ENCODE results near the gene POLR1E.
A peak's percentile ranks its signal among the peaks of the same experiment; 100 is the strongest.

Gene POLR1E, protein sequence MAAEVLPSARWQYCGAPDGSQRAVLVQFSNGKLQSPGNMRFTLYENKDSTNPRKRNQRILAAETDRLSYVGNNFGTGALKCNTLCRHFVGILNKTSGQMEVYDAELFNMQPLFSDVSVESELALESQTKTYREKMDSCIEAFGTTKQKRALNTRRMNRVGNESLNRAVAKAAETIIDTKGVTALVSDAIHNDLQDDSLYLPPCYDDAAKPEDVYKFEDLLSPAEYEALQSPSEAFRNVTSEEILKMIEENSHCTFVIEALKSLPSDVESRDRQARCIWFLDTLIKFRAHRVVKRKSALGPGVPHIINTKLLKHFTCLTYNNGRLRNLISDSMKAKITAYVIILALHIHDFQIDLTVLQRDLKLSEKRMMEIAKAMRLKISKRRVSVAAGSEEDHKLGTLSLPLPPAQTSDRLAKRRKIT

DNA sequence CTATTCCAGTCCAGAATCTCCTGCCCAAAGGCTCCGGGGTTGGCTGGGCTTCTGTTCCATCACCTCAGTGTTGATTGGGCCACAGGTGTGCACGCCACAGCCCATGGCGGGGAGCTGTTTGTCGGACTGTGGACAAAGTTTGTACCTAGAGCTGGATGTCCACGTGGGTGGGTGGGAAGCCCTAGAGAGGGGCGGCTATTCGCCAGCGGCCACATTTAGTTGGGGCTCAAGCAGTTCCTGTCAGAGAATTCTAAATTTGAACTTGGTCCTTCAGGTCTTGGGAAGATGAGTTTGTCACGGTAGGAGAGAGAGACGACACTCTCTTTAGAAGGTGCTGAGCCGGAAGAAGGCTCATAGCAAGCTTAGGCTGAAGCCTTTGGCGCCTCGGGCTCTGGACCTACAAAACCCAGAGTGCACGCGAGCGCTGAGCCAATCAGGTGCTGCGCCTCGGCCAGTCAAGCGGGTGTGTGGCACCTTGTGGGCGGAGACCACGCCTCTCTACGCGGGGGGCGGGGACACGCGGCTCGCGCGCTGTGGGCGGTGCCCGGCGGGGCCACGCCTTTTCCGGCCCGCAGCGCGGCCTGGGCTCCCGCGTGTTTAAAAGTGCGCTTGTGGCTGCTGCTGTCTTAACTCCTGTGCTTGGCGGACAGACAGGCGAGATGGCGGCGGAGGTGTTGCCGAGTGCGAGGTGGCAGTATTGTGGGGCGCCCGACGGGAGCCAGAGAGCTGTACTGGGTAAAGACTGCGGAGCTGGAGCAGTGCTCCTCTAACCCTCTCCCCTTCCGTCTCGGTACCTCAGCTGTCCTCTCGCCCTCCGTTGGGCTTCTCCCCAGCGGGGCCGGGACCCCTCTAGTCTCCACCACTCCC, at the start of gene POLR1E:
Gene POLR1E (plus strand): TSS at position 560 of the 867 bp plus-strand sequence. CDS start 100 bp downstream, at position 660.
- peak; percentile 62 to 94 for DNase-seq

DNA sequence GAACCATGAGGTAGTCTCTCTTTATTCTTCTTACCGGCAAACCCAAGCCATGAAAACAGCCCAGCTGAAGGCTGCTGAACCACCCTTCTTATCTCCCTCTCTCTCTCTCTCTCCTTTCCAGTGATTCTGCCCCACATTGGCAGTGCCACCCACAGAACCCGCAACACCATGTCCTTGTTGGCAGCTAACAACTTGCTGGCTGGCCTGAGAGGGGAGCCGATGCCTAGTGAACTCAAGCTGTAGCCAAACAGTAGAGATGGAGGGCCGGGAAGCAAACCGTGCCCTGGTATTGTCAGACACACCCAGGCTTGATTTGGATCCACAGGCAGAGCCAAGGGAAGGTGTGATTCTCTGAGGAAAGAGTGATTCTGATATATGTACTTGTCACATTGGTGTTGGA, 49.2 kb upstream of the POLR1E start:
- no peak for DNase-seq

DNA sequence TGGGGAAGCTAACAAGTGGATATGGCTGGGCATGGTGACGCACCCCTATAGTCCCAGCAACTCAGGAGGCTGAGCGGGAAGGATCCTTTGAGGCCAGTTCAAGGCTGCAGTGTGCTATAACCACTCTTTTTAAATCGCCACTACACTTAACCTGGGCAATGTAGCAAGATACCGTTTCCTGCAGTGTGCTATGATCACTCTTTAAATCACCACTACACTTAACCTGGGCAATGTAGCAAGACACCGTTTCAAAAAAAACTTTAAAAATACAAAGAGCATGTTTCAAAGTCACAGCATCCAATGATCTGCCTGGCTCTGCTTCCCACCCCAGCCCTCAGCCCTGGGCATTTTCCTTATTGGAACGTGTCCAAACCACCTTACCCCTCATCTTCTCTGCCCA, 48.7 kb upstream of the POLR1E start:
- DNase-seq: no peak

DNA sequence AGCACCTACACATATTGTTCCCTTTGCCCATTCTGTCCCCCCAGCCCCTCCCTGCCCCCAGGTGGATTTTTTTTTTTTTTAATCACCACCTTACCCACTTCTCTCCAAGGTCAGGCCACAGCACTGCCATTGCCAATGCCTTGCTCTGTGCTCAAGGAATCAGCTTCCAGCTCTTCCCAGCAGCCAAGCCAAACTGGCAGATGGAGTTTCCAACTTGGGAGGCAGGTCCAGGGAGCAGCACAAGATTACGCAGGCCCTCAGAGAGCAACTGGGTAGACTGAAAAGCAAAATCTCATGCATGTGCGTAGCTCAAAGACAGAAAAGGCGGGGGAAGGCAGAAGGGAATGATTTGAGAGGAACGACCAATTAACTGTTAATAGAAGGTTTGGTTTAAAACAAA, 48.1 kb upstream of the POLR1E start:
- DNase-seq: no peak

DNA sequence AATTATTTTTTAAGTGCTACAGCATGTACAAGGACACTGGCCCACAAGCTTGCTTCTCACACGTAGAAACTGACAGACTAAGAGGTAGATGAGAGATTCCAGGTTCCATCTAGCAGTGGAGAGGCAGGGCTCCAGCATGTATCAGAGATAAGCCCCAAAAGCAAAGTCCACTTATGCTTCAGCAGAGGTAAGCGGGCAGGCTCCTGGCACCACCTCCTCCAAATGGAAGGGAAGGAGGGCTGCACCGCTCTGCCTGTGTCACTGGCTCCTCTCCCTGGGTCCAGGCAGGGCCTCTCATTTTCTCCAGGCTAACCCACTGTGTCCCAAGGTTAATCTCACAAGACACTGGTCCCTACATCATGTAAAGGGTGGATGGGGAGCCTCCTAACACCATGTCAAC, 47.4 kb upstream of the POLR1E start:
- DNase-seq: no peak

DNA sequence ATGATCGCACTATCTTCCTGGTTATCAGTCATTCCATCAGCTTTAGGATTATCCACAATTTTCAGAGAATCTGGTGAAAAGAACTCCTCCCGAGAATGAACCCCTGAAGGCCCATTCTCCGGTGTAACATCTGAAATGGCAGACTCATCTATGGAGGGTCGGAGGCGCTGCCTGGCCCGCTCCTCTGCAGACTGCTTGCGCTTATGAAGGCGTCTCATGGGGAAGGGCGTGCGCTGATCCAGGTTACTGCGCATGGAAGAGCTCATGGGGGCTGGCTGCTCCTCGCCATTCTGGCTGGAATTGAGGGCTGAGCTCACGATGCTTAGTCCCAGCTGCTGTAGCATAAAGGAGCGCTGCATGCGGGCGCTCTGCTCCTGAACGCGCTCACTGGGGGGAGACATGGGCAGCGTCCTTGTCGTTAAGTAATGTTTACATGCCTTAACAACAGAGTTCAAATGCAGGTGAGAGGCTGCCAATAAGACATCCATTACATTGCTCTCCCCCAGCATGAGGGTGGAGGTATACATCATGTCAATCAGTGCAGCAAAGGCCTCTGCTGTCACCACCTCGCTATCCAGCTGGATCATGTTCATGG, 43.9 kb upstream of the POLR1E start:
- DNase-seq: no peak

DNA sequence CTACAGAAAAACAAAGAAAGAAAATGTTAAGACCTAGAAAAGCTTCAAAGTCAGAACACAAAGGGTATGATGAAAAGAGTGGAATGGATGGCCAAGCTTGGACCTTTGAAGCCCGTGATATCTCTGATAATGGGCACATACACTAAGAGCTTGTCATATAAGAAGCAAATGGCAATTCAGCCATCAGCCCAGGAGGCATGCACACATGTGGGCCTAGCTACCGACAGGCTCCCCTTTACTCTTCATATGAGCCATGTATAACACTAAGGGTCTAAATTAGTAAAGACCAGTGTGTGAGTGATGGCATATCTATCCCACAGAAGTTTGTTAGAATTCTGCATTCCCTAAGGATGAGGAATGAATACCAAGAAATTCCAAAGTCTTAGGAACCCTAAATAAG, 43.2 kb upstream of the POLR1E start:
- no peak for DNase-seq

DNA sequence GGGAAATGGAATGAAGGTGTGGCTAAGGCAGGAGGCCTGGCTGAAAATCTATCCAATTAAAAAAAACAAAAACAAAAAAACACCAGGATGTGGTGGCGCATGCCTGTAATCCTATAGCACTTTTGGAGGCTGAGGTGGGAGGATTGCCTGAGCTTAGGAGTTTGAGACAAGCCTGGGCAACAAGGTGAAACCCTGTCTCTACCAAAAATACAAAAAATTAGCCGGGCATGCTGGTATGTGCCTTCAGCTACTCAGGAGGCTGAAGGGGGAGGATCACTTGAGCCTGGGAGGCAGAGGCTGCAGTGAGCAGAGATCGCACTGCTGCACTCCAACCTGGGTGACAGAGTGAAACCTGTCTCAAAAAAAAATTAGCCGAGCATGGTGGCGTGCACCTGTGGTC, 42.2 kb upstream of the POLR1E start:
- no peak for DNase-seq

DNA sequence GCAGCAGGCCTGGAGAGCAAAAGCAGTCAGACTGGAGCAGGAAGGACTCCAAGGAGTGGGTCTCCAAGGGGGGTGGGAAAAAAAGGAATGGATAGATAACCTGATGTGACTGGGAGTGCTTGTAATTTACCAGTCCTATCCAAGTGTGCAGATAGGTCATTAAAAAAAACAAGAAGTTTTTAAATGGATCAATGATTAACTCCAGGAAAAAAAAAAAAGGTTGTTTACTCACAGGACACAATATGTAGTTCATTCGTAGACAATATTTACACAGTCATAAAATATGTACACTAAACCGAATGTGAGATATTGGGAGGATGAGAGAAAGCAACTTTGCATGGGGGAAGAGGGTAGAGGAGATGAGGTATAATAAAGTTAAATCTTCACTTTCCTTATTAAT, 40.9 kb upstream of the POLR1E start:
- no peak for DNase-seq

DNA sequence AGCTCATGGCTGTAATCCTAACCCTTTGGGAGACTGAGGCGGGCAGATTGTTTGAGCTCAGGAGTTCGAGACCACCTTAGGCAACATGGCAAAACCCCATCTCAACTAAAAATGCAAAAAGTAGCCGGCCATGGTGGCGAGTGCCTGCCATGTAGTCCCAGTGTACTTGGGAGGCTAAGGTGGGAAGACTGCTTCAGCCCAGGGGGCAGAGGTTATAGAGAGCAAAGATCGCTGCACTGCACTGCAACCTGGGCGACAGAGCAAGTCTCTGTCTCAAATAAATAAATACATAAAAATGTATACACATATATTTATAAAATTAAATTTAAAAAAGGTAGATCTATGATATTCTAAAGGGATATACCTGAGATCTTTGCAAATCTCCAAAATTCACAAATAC, 39.9 kb upstream of the POLR1E start:
- DNase-seq: no peak

DNA sequence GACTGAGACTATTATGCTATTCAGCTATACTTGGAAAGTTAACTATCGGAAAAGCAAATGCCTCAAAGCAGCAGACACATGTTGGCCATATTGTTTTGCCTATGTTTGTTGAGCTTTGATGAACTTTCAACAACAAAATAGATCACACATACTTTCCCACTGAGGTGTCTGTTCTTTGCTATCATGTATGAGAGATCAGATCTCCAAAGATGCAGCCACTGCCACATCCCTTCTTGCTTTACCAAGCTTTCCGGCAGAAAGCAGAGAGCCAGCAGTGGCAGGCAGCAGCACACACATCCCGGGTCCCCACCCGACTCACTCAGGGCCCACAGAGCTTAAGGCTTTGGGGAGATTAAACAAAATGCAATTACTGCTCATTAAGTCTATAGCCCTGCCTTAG, 39.3 kb upstream of the POLR1E start:
- no peak for DNase-seq

DNA sequence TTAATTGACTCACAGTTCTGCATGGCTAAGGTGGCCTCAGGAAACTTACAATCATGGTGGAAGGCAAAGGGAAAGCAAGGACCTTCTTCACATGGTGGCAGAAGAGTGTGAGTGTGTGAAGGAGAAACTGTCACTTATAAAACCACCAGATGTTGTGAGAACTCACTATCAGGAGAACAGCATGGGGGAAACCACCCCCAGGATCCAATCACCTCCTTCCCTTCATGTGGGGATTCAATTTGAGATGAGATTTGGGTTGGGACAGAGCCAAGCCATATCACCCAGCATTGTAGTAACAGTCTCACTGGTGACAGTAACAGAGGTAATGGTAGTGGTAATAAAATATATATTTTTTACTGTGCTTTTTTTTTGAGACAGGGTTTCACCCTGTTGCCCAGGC, 38.6 kb upstream of the POLR1E start:
- DNase-seq: no peak

DNA sequence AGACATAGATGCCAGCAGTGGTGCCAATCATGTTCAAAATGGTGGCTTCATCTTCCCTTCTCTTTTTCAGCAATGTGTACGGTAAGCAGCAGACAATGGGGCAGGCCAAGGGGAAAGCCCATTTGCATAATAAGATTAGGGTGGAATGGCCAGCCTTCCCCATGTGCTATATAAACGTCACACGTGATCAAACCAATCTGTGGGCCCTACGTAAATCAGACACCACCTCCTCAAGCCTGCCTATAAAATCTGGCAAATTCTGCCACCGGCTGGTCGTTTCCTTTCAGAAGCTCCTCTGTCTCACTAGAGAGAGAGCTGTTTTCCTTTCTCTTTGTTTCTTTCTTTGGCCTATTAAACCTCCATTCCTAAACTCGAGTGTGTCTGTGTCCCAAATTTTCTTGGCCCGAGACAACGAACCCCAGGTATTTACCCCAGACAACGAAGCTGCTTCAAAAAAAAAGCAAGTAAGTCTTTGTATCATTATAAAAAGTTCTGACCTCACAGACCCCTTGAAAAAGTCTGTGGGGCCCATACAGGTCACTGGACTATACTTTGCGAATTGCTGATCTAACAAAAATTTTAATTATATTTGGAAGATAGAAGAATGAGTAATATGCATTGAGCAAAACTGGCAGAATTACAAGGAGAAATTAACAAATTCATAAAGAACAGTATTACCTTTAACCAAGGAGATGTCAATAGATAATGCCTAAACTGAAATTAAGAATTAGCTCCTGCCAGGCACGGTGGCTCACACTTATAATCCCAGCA, 35.7 kb upstream of the POLR1E start:
- DNase-seq: no peak

DNA sequence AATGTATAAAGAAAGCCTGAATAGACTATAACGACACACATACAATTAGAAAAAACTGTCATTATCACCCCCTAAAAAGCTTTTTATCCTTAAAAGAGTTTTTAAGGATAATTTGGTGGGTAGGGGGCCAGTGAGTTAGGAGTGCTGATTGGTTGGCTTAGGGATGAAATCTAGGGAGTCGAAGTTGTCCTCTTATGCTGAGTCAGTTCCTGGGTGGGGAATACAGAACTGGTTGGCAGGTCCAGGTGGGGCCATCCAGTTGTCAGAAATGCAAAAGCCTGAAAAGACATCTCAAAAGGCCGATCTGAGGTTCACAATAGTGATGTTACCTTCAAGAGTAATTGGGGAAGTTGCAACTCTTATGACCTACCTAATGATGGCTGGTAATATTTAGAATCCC, 34.1 kb upstream of the POLR1E start:
- DNase-seq: no peak

DNA sequence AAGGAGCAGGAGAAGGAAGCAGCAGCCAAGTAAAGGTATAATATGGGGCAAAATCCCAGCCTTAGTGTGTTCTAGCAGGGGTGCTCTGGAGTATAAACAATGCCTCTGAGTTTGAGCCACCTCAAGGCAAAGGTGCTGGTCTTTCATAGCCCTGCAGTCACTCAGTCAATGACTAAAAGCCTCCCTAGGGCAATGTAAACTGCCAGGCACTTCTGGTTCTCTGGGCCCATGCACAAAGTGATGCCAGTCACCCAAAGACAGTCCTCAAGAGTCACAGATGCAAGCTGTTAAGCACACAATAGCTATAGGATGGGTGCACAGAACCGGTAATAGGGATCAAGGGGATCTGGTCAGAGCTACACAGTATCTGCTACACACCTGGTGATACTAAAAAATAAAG, 33.1 kb upstream of the POLR1E start:
- DNase-seq: no peak

DNA sequence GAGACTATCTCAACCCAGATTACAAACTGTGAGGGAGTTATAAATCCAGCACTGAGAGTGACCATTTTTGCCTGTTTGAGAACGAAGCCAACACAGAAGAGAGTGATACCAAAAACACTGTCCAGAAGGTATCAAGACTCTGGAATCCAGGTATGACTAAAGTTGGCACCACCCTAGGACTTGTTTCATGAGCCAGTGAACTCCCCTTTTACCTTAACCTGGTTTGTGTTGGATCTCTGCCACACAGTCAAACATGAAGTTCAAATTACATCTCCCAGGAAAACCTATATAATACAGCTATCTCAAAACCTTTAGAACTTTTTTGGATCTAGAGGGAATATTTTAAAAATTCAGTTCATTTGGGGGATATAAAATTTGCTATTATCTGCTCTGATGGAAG, 31.9 kb upstream of the POLR1E start:
- no peak for DNase-seq

DNA sequence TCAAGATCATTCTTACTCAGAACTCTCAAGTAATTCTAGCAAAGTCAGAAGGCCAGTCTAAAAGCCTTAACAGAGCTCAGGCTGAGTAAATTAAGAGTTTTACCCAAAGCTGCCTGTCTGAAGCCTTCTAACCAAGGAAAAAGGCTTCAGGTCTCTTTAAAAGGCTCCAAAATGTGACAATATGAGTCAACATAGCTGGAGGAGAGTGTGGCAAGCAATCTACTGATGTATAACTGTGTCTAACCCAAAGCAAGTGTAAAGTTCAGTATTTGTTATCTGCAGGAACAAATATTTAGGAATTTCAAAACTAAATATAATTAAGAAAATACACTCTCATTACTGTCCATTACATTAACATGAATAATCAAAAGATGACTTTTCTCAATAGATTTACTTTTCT, 31.5 kb upstream of the POLR1E start:
- no peak for DNase-seq

DNA sequence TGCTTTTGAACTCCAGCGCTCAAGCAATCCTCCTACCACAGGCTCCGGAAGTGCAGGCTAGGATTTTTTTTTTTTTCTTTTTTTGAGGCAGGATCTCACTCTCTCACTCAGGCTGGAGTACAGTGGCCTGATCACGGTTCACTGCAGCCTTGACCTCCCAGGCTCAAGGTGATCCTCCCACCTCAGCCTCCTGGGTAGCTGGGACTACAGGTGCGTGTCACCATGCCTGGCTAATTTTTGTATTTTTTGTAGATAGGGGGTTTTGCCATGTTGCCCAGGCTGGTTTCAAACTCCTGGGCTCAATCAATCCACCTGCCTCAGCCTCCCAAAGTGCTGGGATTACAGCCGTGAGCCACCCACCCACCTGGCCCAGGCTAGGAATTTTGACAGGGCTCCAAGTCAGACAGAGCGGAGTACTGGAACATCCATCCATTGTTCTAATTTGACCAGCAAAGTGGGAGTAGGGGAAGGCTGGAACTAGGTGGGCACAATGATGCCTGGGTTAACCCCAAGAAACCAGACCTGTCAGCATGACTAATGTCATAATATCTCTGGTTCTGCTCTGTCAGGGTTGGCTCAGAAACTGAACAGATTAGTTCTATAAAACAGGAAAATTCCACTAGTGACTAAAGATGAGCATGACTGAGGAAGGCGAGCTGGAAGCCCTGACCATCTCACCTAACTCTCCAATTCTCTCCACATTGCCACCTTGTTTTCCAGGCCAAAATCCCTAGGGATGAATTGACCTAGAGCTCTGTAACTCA, 29.7 kb upstream of the POLR1E start:
- no peak for DNase-seq

DNA sequence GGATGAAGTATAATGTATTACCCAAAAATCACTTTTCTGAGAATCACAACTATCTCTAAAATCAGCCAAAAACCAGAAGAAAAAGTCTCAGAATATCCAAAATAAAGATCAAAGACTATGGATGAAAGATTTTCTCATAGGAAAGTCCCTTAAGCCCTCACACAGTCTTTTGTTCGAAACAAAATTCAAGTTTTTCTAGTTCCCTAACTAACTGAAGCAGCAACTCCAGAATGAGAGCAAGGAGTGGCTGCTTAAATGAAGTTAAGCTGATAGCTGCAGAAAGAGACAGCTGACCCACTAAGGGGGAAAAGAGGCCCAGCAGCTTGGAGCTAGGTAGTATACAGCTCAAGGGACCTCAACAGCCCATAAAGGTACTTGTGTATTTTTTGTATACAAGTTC, 28.9 kb upstream of the POLR1E start:
- DNase-seq: no peak

DNA sequence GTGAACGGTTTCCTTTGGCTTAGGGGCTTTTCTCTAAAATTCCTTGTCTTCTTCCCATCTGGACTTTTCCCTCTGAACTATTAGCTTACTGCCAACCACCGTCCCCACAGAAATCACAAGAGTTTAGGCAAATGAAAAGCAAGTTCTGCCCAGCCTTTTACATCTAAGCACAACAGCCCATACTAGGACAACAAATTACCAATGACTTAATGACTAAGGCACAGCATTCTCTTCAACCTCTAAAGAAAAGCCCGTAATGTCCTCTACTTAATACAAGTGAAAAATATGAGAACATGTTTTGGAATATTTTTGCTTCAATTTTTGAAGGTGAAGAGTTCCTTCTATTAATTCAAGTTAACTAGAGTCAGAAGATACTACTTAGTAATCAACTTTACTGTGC, 21.7 kb upstream of the POLR1E start:
- no peak for DNase-seq

DNA sequence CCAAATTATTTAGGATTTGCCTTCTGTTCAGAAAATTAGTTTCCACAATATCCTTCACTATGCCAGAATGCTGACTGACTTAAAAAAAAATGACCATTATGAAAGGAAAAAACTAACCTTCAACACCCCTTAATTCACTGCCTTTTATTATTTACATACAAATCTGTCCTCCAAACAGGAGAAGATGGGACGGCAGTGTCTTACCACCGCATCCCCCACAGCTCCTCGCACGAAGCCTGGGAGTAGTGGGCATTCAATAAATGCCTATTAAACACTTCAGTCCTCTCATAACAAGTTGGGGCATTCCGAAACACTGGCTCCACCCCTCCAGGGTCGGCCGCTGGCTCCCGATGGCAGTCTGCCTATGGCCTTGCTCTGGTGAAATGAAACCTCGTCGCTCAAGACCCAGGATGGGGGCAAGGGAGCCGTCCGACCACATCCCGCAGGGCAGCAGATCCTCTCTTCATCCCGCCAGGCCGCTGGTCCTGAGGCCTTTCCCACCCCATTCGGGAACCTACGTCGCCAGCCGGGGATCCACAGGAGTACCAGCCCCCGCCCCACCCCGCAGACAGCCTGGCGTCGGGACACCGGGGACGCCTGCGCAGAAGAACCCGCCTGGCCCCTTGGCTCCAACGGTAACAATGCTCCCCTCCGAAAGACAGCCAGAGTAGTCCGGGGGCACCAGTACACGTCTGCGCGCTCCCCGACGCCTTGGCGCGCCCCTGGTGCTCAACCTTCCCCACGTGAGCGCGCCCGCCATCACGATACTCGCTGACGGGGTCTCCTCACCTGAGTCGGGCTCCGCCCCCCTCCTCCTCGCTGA, 21.1 kb upstream of the POLR1E start:
- DNase-seq: no peak
